Ammon's horn (tissue), 1 donor: ENCODE results near the gene NPR3.
"Not testable (repeated sequence)": the region's sequence is repeated elsewhere in the genome, so short reads cannot be mapped to it uniquely, and the experiment has no call there.

ENCODE experiments used
- DNase-seq: peaks from one replicate; pipeline ENCODE4 v3.0.0-alpha.2; 2016; ENCODE audit warnings: low spot score

Gene NPR3

DNA sequence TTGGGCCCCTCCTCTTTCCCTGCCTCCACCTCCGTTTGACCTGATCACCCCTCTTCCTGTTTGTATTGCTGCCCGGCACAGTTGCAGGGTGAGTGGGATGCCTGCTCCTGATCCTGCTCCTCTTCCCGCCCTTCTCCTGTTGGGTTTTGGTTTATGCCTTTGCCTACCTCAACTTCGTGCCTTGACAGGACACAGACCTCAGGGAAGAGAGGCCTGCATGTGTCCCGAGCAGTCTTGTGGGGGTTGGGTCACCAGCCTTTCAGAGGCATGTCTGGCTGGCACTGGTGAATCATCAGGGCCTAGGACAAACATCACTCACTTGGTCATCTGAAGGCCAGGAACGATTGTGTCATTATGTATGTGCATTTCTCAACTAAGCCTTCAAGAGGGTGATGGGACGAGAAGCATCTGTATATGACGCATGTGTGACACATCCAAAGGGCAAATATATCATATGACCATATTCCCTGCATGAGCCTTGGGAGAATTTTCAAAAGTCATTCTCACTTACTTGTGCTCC lies 56.9 kb downstream of the NPR3 start:
- DNase-seq = no peak

DNA sequence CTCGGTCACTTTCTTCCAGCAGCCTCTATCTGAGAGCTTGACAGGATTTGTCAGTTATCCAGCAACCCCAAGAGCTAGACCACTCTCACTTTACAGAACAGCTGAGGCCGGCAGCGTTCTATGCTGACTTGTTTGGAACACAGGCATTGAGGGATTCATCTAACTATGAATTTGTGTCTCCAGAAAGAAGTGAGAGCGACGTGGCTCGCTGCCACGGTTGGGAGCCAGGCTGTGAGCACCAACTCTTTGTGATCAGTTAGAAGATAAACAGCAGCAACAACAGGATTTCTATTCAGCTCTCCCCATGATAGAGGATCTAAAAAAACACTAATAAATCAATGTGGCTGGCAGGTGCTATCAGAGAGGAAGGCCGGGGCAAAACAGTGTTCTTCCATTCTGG lies 58.6 kb downstream of the NPR3 start:
- DNase-seq = no peak

- DNase-seq = no peak
Observed at GRCh38 chr5:32770444-32770843, 59.3 kb downstream of the NPR3 start.

DNA sequence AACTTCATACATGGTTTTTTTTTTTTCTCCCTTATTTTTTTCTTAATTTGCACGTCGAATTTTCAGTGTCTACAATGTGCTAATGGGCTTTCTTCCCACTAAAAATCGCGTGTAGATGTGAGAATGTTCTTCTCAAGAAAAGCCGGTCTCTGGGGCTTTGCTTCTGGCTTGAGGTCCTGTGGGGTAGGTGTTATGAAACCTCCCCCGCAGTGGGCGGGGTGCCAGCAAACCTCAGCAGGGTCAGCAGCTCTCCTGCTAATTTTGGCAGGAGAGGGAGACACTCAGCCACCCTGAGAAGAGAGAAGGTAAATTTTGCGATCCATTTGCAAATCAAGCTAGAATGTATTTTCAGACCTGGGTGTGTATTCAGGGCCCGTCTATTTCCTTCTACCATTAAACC lies 59.9 kb downstream of the NPR3 start:
- DNase-seq = no peak

DNA sequence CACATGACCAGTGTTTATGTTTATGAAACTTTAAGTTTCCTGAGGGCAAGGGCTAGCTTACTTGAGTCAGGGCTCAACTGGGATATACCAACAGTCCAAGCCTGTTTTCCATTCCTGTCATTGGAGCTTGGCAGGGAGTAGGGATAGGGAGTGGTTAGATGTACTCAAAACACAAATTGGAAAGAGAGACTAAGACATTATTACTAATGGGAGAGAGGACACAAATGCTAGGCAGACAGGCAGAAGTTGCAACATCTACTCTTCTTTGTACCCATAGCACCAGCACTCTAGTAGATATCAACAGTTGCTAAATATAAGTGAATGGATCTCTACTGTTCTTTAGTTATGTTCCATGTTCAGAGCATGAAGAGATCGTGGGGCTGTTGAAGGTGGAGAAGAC lies 62.8 kb downstream of the NPR3 start:
- no peak for DNase-seq

DNA sequence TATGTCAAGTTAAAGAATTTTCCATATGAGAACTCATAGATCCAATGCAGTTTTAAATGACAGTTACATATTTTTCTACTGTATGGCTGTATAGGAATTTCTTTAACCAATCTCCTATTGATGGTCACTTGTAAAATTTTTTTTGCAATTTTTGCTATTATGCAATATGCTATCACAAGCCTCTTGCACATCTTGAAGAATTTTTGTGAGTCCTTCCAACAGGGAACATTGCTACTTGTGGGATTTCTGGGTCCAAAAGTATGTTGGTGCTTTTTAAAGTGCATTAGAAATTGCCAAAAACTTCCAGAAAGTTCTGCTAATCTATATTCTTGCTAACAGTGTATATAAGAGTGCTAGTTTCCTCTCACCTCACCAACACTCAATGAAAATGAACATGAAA lies 65.1 kb downstream of the NPR3 start:
- DNase-seq = no peak

DNA sequence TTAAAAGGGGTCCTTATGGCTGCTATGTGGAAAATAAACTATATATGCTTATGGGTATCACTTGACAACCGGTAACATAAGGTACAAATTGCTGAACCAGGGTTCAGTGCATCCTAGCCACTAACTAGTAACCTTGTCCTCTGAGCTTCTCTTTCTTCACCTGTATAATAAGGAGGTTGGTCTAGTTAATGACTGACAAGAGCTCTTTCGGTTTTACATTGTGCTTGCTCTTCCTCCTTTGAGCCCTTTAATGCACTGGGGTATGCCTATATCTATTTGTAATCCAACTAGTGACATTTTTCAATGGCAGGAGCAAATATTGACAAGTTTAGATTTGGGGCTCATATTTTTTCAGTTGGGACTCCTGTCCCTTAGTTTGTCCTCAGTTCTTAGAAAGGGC lies 66.1 kb downstream of the NPR3 start:
- no peak for DNase-seq

DNA sequence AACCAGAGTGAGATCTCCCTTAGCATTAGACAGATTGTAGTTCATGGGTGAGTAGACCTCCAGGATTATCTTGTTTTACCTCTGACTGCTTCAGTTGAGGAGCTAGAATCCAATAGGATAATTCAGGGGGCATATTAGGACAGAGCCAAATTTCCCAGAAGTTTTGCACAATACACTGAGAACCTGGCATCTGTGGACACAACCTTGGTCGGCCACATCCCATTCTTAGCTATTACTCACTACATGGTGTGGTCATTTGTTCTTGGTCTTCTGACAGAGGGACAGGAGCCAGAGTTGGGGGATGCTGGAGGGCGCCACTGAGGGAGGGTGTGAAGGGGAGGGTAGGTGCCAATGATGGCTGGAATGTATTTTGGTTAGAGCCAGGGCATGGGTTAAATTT lies 66.6 kb downstream of the NPR3 start:
- no peak for DNase-seq

DNA sequence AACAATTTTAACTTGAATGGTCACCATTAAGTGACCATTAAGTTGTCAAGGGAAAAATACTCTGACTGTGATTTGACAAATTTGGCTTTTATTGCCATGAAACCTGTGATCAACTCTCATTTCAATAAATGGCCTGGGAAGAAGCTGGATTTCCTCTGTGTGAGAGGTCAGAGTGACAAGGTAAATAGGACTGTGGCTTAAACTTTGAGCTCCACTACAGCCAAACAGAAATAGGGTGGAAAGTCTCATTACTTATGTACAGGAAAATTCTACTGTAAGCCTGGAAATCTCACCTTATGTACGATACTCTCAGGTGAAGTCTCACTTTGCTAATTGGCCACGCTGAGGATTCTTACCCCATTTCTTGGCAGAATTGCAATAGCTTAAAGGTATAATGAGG lies 67.3 kb downstream of the NPR3 start:
- DNase-seq = no peak

- no peak for DNase-seq
Observed at GRCh38 chr5:32779754-32780415, 68.8 kb downstream of the NPR3 start.

DNA sequence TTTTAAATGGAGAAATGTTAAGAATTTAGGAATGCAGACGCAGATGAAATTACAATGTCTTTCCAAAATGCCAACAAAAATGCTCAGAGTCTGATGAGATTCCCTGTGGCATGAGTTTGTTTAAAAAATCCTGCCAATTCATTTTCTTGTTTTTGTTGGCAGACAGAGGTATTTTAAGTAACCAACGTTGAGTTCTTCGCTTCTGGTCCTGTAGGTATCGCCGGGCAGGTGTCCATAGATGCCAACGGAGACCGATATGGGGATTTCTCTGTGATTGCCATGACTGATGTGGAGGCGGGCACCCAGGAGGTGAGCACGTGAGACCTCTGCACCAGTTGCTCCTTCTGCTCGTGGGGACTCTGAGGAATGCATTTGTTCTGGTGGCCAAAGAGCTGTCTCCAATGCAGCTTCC lies 69.4 kb downstream of the NPR3 start:
- DNase-seq = no peak

DNA sequence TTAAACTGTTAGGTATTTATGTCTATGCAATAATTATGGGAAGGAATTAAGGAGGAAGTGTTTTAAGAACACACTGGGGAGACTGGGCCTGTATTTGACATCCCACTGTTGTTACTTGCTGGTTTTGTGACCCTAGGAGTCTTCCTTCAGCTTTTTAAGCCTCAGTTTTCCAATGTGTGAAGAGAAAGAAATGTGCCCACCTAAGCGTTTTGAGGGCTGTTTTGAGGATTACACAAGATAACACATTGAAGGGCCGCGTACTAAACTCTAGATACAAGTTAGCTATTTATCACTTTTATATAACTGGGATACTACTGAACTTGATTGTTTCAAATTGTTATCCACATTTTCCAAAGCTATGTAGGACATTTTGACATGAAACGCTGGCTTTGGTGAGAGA lies 72.5 kb downstream of the NPR3 start:
- DNase-seq = no peak

- no peak for DNase-seq
Observed at GRCh38 chr5:32785611-32786254, 74.6 kb downstream of the NPR3 start.

DNA sequence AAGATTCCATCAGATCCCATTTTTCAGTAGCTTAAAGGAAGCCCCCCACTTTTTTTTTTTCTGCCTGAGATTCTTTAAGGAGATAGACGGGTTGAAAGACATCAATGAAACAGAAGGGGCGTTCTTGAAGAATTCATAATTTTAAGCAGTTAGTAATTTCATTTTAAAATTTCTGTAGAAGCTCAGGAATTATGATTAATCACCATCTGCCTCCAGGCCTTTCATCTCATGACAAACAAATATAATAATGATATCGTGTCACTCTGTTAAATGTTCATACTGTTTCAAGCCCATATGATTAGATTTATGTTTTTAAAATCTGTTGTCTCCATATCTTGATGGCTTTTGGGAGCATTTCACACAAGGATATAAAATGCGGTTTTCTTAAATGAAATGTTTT lies 75.2 kb downstream of the NPR3 start:
- DNase-seq = no peak

GRCh38 chr5:32790411-32790951 lies 79.4 kb downstream of the NPR3 start:
- no peak for DNase-seq

- no peak for DNase-seq
Observed at GRCh38 chr5:32791536-32792243, 80.6 kb downstream of the NPR3 start.

GRCh38 chr5:32794086-32794485 lies 83.0 kb downstream of the NPR3 start:
- no peak for DNase-seq

DNA sequence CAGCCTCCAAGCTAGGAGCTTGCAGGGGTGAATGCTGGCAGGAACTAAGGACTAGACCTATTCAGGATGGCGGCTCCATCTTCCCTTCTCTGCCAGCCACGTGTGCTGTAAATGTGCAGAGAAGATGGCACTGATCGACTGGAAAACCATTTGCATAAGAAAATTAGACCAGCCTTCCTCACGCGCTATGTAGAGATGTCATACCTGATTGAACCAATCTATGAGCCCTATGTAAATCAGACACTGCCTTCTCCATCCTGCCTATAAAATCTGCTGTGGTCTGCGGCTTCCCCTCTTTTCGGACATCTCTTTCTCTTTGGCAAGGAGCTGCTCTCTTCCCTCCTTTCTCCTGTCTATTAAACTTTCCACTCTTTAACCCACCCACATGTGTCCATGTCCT lies 91.6 kb downstream of the NPR3 start:
- no peak for DNase-seq

GRCh38 chr5:32803656-32804055 lies 92.5 kb downstream of the NPR3 start:
- no peak for DNase-seq

DNA sequence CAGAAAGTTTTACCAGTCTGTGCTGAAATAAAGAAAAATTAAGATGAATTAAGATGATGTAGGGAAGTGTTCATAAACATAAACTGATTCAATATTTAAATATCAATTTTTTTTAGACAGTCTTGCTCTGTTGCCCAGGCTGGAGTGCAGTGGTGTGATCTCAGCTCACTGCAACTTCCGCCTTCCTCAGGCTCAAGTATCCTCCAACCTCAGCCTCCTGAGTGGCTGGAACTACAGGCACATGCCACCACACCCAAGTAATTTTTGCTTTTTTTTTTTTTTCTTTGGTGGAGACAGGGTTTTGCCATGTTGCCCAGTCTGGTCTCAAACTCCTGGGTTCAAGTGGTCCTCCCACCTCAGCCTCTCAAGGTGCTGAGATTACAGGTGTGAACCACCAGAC lies 94.3 kb downstream of the NPR3 start:
- DNase-seq = not testable (repeated sequence)

DNA sequence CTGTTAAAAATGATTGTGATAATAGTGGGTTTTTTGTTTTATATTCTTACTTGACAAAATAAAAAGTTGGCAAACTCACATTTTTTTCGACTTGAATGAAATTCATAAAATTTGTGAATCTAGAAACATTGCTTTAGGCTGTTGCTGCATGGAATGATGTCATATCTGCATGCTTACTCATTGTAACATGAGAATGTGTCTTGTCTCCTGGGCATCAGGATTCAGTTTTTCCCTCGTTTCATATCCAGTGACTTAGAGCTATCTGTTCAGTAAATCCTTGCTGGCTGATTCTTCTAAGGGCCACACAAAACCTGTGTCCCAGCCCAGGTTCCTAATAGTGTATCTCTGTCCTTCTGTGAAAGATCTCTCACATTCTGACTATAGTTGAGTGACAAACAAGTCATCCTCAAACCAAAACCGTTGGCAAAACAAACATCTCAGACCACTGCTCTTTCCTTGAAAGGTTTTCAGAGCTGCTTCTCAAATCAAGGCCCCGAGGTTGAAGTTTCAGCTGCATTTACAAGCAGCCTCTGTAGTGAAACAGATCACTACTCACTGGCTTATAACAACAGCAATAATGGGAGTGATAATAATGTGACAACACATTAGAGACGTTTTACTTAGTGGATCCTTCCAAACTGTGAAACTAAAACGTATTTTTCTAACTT lies 95.0 kb downstream of the NPR3 start:
- DNase-seq = no peak

- DNase-seq = no peak
Observed at GRCh38 chr5:32808783-32809182, 97.7 kb downstream of the NPR3 start.
